Activated gamma-delta T cell (primary cell): ENCODE measurements around the gene NSUN6.
"Not testable (repeated sequence)": the region's sequence is repeated elsewhere in the genome, so short reads cannot be mapped to it uniquely, and the experiment has no call there.

Experiments used
- DNase-seq: peaks from one replicate; lab custom pipeline; 2025; lab: John Stamatoyannopoulos, UW

The NSUN6 gene

DNA sequence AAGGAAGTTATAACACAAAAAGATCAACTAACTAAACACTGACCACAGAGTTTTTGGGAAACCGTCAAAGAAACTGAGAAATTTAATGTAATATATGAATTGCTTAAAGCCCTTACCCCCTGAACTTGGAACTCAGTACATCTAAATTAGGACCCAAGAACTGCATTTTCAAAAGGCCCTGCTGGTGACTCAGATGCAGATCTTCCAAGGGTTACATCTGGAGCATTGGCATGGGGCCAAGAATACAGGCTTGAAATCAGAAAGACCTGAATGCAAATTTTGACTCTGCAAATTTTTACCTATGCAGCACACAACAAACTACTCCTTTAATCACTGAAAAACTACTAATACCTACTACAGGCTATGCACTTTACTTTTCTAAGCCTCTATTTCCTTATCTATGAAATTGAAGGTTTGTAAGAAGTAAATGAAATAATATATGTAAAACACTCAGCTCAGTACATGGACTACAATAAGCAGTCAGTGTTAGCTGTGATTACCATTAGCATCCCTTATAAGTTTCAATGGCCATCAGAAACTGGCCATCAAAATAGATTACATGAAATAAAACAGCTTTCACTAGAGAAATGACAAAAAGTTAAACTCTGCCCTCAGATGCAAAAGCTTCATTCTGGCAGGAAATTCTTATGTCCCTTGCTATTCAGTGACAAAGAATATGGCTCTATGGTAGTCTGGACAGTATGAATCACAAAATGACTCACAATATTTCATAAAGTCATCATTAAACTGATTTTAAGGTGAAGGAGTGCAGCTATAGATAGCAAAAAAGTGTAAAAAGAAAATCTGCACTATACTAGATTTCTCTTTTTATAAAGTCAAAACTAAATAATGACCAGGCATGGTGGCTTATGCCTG is 43.6 kb downstream of the NSUN6 start:
- DNase-seq = no peak

GRCh38 chr10:18606051-18606695 is 45.2 kb downstream of the NSUN6 start:
- no peak for DNase-seq

DNA sequence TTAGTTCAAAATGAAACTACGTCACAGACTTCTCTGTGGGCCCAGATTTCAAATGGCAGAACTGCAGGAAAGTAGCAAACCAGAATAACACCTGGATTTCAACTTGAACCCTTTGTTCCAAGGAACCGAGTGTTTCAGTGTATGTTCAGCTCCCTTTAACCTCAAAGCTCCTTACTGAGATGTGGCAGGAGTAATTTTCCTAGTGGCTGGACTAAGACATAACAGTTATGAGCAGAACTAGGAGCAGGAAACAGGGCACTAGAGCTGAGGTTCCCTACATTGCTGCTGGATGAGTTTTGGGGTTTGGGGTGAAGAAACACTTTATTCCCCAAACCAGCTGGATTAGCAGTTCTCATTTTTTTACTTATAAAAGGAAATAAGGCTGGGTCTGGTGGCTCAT is 50.1 kb downstream of the NSUN6 start:
- DNase-seq = no peak

DNA sequence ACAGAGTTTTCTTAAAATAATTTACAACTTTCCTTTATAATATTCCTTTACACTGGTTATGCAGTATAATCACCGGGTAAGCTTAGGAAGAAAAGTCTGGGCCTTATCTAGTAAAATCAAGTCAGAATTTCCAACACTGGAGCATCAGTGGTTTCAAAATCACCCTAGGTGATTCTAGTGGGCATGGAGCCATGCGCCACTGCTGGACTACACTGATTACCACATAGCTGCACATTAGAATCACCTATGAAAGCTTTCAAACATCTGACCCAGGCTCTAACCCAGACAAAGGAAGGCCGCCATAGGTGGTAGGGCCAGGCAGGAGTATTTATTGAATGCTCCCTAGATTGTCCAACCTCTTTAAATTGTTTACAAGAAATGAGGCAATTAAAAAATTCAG is 52.0 kb downstream of the NSUN6 start:
- no peak for DNase-seq

GRCh38 chr10:18594574-18595156 is 56.7 kb downstream of the NSUN6 start:
- no peak for DNase-seq

GRCh38 chr10:18591141-18591540 is 60.2 kb downstream of the NSUN6 start:
- not testable (repeated sequence) for DNase-seq

DNA sequence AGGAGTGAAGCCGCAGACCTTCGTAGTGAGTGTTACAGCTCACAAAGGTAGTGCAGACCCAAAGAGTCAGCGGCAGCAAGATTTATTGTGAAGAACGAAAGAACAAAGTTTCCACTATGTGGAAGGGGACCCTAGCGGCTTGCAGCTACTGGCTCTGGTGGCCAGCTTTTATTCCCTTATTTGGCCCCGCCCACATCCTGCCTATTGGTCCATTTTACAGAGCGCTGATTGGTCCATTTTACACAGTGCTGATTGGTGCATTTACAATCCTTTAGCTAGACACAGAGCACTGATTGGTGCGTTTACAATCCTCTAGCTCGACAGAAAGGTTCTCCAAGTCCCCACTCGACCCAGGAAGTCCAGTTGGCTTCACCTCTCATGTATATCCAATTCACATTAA is 64.8 kb downstream of the NSUN6 start:
- DNase-seq = not testable (repeated sequence)

DNA sequence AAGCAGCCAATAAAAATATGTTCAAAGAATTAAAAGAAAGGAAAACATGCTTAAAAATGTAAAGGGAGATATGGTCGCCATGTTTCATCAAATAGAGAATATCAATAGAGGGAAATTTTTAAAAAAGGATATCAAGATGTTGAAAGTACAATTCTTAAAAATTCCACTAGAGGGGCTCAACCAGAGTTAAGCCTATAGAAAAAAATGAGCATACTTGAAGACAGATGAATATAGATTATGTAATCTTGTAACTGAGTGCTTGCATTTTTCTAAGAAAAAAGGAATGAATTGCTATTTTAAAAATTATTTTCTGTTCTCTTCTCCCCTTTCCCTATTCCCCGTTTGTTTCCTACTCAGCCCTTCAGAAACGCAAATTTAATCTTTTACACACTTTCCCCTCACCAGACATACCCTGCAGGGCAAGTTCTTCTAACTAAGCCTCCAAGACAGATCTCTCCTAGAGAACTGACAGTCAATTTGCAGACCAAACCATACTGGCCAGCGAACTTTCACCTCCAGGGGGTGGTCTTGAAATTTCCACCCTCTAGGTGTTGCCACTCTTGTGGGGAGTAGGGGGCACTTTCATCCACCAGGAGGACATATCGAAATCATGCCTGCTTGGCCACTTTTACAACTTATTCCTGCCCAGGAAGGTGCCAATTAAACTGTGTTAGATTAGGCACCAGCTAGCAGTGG is 67.7 kb downstream of the NSUN6 start:
- DNase-seq = no peak

DNA sequence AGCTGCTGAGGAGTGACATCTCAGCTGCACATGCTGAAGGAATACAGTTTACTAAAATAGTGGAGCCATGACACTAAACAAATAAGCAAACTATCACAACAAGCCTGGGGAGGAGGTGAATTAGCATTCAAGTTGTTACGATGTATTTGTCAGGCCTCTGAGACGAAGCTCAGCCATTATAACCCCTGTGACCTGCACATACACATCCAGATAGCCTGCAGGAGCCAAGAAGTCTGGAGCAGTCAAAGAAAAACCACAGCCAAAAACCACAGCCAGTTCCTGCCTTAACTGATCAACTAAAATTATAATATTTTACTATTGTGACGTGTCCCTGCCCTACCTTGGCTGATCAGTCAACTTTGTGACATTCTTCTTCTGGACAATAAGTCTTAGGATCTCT is 68.6 kb downstream of the NSUN6 start:
- no peak for DNase-seq

DNA sequence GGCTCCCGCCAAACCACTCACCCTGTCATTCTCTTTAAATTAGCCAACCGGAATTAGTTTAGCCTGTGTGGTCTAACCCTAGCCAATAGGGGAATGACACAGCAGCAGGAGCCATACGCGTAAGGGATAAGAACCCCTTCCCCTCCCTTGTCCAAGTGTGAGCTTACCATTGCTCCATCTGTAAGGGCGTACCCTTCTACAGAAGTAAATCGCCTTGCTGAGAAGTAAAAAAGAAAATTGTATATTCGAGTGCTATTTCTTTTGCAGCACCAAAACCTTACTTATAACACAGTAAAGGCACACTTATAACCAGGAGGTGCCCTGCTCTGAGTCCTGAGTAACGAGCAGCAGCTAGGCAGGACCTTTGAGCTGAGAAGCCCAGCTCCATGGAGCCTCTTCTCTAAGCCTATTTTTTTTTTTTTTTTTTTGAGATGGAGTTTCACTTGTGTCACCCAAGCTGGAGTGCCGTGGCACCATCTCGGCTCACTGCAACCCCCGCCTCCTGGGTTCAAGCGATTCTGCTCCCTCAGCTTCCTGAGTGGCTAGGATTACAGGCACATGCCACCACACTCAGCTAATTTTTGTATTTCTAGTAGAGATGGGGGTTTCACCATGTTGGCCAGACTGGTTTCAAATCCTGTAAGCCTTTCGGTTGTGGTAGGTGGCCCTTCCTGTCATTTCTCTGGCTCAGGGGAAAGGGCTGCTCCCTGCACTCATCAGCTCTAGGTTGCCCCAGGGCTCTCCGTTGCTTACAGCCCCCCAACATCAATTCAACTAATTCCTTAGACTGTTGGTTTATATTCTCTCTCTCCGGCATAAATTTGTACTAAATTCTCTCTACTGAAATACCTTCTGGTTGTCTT is 73.3 kb downstream of the NSUN6 start:
- DNase-seq = no peak

DNA sequence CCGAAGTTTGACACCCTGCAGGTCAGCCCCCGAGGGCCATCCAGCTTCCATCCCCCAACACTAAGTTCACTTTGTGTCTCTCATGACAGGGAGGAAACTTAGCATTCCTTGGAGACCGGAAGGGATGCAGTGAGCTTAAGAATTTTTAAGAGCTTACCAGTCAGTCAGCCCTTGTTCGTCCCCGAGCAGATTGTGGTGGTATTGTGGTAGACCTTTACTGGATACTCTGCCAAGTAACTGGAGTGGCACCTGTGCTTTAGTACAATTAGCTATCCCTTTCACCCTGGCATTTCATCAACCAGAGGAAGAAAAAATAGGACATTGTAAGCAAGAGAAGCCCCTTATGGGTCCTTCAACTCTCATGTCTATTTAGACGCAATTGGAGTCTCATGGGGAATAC is 74.8 kb downstream of the NSUN6 start:
- DNase-seq = no peak

- no peak for DNase-seq
Measured at GRCh38 chr10:18572959-18573561, 78.3 kb downstream of the NSUN6 start.

DNA sequence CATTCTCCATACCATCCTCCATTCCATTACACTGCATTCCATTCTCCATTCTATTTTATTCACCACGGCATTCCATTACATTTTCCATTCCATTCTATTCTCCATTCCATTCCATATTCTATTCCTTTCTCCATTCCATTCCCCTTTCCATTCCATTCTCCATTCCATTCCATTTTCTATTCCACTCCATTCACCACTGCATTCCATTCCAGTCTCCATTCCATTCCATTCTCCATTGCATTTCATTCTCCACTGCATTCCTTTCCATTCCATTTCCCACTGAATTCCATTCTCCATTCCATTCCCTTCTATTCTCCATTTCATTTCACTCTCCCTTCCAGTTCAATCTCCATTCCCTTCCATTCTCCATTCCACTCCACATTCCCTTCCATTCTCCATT is 79.6 kb downstream of the NSUN6 start:
- DNase-seq = no peak

DNA sequence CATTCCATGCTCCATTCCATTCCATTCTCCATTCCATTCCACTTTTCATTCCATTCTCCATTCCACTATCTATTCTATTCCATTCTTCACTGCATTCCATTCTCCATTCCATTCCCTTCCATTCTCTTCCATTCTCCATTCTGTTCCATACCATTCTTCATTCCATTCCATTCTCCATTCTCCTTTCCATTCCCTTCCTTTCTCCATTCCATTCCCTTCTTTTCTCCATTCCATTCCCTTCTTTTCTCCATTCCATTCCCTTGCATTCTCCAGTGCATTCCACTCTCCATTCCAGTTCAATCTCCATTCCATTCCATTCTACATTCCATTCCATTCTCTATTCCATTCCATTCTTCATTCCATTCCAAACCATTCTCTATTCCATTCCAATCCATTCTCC is 80.3 kb downstream of the NSUN6 start:
- DNase-seq = no peak

DNA sequence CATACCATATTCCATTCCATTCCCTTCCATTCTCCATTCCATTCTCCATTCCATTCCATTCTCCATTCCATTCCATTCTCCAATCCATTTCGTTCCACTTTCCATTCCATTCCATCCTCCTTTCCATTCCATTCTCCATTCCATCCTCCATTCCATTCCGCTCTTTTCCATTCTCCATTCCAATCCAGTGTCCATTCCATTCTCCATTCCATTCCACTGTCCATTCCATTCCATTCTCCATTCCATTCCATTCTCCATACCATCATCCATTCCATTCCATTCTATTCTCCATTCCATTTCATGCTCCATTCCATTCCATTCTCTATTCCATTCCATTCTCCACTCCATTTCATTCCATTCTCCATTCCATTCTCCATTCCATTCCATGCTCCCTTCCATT is 81.0 kb downstream of the NSUN6 start:
- not testable (repeated sequence) for DNase-seq

DNA sequence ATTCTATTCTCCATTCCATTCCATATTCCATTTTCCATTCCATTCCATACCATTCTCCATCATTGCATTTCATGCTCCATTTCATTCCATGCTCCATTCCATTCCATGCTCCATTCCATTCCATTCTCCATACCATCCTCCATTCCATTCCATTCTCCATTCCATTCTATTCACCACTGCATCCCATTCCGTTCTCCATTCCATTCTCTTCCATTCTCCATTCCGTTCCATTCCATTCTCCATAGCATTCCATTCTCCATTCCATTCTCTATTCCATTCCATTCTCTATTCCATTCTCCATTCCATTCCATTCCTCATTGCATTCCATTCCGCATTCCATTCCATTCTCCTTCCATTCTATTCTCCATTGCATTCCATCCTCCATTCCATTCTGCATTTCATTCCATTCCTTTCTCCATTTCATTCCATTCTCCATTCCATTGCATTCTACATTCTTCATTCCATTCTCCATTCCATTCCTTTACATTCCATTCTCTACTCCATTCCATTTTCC is 84.0 kb downstream of the NSUN6 start:
- DNase-seq = no peak

DNA sequence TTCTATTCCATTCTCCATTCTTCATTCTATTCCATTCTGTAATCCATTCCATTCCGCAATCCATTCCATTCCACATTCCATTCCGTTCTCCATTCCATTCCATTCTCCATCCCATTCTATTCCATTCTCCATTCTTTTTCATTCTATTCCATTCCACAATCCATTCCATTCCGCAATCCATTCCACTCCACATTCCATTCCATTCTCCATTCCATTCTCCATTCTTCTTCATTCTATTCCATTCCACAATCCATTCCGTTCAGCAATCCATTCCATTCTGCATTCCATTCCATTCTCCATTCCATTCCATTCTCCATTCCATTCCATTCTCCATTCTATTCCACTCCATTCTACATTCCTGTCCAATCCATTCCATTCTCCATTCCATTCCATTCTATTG is 85.2 kb downstream of the NSUN6 start:
- DNase-seq = no peak

DNA sequence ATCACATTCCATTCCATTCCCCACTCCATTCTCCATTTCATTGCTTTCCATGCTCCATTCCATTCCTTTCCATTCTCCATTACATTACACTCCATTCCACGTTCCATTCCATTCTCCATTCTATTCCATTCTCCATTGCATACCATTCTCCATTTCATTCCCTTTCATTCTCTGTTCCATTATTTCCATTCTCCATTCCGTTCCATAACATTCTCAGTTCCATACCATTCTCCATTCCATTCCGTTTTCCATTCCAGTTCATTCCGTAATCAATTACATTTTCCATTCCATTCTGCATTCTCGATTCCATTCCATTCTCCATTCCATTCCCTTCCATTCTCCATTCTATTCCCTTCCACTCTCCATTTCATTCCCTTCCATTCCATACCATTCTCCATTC is 86.4 kb downstream of the NSUN6 start:
- DNase-seq = no peak

GRCh38 chr10:18563003-18563726 is 88.2 kb downstream of the NSUN6 start:
- no peak for DNase-seq

DNA sequence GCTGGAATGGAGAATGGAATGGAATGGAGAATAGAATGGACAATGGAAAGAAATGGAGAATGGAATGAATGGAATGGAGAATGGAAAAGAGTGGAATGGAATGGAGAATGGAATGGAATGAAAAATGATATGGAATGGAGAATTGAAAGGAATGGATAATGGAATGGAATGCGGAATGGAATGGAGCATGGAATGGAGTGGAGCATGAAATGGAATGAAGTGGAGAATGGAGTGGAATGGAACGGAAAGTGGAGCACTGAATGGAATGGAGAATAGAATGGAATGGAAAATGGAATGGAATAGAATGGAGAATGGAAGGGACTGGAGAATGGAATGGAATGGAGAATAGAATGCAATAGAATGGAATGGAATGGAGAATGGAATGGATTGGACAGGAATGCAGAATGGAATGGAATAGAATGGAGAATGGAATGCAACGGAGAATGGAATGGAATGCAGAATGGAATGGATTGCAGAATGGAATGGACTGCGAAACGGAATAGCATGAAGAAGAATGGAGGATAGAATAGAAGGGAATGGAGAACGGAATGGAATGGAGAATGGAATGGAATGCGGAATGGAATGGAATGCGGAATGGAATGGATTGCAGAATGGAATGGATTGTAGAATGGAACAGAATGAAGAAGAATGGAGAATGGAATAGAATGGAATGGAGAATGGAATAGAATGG is 89.4 kb downstream of the NSUN6 start:
- DNase-seq = no peak
